GM04503 (cell line): Measurements from ENCODE around the gene PFAS.

Source experiments
- DNase-seq: peaks from one replicate; pipeline ENCODE4 v3.0.0-alpha.2; 2012; ENCODE audit warnings: low read depth

PFAS gene

DNA sequence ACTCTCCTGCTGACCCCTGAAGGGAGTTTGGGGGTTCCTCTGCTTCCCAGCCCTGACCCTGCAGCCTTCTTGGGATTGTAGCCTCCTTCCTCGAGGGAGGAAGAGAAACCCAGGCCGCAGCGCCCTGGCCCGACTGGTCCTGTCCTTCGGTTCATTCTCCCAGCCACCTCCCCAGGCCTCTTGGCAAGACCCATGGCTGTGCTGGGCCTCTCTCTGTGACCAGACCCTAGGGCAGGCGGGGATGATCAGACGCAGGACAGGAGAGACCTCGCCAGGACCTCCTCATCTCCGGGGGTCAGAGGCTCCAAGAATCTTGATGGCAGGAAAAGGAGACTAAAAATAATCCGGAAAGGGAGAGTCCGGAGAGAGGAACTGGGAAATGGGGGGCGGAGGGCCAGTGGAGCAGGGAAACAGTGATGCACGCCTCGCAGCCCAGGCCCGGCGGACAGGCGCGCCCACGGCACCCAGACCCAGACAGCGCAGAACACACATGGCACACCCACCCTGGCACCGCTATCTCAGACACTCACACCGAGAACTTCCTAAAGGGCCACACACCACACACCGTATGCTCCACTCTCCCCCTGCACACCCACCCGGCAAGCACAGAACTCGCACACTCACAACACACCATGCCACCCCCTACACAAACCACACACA, 62.2 kb downstream of the PFAS start:
- no peak for DNase-seq

DNA sequence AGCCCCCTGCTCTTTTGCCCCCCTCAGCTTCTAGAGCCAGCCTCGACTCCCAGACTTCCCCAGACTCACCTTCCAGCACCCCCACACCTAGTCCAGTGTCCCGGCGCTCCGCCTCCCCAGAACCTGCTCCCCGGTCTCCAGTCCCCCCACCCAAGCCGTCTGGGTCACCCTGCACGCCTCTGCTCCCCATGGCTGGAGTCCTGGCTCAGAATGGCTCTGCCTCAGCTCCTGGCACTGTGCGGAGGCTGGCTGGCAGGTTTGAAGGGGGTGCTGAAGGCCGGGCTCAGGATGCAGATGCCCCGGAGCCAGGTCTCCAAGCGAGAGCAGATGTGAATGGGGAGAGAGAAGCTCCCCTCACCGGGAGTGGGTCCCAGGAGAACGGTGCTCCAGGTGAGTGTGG, 63.2 kb downstream of the PFAS start:
- DNase-seq: no peak

DNA sequence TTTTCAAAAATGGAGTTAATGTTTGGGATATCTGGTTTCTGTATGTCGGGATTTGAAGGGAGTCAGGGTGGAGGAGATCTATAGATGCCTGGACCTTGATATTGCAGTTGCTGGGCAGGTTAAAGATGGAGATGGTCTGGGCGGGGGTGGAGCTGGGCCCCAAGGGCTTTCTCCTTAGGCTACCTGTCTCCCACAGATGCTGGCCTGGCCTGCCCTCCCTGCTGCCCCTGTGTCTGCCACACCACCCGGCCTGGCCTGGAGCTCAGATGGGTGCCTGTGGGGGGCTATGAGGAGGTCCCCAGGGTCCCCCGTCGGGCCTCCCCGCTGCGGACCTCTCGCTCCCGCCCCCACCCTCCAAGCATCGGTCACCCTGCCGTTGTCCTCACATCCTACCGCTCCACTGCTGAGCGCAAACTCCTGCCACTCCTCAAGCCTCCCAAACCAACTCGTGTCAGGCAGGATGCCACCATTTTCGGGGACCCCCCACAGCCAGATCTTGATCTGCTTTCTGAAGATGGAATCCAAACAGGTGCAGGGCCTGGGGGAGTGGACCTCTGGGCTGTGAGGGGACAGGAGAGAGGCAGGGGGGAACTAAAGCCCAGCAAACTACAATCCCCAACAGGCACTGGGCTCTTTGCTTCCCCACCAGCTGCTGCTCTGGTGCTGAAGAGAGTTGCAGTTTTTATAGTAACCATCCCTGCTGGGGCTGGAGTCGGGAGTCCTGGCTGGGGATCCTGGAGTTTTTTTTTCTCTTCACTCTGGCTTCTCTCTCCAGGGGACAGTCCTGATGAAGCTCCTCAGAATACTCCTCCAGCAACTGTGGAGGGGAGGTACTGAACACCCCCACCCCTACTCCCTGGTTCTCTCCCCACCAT, 63.9 kb downstream of the PFAS start:
- DNase-seq: no peak

DNA sequence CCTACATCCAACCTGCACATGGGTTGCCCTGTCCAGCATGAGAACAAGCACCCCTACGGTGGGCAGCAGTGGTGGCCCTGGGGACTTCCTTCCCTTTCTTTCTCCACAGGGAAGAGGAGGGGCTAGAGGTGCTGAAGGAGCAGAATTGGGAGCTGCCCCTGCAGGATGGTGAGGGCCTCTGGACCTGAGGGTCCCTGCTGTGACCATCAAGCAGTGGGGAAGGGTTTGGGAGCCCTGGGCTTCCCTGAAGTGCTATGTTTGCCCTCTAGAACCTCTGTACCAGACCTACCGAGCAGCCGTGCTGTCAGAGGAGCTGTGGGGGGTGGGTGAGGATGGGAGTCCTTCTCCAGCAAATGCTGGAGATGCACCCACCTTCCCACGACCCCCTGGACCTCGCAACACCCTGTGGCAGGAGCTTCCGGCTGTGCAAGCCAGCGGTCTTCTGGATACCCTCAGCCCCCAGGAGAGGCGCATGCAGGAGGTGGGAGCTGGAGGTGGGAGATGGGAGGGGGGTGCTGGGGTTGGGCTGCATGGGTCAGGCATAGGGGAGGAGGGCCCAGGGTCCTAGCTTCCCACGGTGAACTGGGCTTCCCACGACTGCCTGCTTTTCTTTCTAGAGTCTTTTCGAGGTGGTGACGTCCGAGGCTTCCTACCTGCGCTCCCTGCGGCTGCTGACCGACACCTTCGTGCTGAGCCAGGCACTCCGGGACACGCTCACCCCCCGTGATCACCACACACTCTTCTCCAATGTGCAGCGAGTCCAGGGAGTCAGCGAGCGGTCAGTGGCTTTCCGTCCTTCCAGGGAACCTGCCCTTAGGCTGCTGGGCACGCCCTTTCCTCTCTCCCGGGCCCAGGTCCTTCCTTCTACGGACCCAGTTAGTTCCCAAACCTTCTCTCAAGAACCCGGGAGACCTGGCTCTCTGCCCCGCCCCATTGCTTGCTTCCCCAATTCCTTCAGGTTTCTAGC, 66.0 kb downstream of the PFAS start:
- DNase-seq: no peak

DNA sequence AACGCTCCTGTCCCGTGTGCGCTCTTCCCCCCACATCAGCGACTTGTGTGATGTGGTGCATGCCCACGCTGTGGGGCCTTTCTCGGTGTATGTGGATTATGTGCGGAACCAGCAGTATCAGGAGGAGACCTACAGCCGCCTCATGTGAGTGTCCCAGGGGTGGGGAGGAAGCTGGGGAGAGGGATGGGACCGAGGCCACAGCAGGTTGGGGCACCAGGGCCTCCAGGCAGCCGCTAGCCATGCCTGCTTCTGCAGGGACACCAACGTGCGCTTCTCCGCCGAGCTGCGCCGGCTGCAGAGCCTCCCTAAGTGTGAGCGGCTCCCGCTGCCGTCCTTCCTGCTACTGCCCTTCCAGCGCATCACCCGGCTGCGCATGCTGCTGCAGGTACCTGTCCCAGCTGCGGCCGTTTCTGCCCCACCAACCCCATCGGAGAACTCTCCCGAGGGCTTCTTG, 66.7 kb downstream of the PFAS start:
- DNase-seq: no peak

DNA sequence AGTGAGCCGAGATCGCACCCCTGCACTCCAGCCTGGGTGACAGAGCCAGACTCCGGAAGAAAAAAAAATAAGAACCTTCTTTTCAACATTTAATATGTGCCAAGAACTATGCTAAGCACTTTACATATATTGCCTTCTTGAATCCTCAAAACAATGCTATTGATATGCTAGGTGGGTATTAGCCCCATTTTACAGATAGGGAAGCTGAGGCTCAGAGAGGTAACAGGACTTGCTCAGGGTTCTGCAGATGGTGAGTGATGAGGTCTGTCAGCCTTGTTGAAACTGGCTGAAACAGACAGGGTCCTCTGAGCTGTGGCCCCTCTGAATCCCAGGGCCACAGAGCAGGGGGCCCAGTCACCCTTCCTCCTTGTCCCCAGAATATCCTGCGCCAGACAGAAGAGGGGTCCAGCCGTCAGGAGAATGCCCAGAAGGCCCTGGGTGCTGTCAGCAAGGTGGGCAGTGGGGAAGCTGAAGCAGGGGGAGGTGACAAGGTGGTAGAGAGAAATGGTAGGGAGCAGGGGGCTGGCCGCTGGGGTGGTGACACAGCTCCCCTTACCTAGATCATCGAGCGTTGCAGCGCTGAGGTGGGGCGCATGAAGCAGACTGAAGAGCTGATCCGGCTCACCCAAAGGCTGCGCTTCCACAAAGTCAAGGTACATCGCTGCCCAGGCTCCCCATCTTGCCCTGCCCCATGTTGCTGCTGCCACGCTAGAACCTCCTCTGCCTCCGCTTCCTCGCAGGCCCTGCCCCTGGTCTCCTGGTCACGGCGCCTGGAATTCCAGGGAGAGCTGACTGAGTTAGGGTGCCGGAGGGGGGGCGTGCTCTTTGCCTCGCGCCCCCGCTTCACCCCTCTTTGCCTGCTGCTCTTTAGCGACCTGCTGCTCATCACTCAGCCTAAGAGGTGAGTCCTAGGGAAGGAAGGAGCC, 69.2 kb downstream of the PFAS start:
- DNase-seq: no peak
